SH-SY5Y (cell line): ENCODE data around the gene BACE2.

Experiments used
- GATA2 ChIP-seq: IDR thresholded peaks from 2 replicates; pipeline ENCODE4 v1.6.1; 2011; ENCODE audit warnings: mild to moderate bottlenecking, low read depth, low read length
- GATA3 ChIP-seq: IDR thresholded peaks from 2 replicates; pipeline ENCODE4 v1.6.1; 2011; ENCODE audit warnings: low read depth, mild to moderate bottlenecking, low read length, moderate library complexity

- TF ChIP-seq GATA2: no peak
- no peak for TF ChIP-seq GATA3
These were observed 7.9 kb upstream of the BACE2 start for GRCh38 chr21:41160036-41160435.
